ENCODE data around the gene STK10.
A peak's percentile ranks its signal among the peaks of the same experiment; 100 is the strongest.

Gene STK10

GRCh38 chr5:172142709-172143215 lies 45.3 kb downstream of the STK10 start:
- DNase-seq (ENCODE audit: low spot score), result no peak

DNA sequence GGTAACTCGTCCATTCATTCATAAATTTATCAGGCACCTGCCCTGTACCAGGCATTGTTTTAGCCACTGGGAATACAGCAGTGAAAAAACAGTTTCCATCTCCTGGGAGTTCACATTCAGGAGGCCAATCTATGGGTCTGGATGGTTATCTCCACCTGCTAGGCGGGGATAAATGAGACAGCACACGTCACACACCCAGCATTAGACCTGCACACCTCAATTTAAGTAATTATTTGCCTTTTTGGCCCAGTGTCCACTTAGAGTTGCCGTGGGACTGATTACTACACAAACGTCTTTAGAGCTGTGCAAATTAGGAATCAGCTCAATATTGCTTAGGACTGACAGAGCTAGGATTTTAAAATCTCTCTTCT lies 46.1 kb downstream of the STK10 start:
- no peak for DNase-seq (ENCODE audit: low spot score)

- no peak for DNase-seq (ENCODE audit: low spot score)
Observed at GRCh38 chr5:172140866-172141265, 47.2 kb downstream of the STK10 start.

GRCh38 chr5:172140120-172140519 lies 47.9 kb downstream of the STK10 start:
- DNase-seq (ENCODE audit: low spot score), result no peak

- DNase-seq (ENCODE audit: low spot score), result no peak
Observed at GRCh38 chr5:172137046-172137445, 51.0 kb downstream of the STK10 start.

- DNase-seq (ENCODE audit: low spot score), result no peak
Observed at GRCh38 chr5:172133359-172134029, 54.5 kb downstream of the STK10 start.

DNA sequence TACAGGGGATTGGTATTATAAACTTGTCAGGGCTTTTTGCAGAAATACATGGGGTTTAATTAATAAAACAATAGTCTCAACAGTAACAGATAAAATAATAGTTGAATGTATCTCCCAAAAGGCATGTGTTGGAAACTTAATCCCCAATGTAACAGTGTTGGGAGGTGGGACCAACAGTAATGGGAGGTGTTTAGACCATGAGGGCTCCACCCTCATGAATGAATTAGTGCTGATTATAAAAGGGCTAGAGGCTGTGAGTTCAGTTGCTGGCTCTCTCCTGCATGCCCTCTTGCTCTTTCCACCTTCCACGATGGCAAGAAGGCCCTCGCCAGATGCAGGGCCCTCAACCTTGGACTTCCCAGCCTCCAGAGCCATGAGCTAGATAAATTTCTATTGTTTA lies 56.3 kb downstream of the STK10 start:
- DNase-seq (ENCODE audit: low spot score), result no peak

DNA sequence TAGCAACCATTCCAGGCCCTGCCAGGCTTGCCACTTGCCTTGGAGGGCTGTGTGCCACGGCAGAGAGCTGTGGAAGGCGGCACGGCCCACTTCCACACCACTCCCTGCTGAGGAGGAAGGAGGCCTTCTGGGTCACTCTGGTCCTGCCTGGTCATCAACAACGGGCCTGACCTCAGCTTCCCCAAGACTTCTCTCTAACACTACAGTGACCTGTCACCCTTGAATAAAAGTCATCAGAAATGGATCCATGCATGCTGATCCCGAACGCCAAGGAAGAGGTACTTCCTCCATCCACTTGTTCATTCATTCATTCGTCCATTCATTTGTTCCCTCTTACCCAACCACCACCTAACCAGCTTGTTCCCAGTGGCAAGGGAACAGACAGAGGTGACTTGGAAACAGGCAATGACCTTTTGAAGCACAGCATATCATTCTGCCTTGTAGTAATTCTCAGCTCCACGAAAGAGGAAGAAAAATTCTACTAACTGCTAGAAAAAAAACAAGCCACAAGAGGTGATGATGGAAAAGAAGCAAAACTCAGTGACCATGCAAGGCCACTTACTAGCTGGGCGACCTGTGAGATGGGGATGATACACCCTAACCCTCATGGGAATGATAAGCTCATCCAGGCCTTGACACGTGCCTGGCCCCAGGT lies 58.6 kb downstream of the STK10 start:
- DNase-seq (ENCODE audit: low spot score), result no peak

GRCh38 chr5:172127581-172127980 lies 60.4 kb downstream of the STK10 start:
- no peak for DNase-seq (ENCODE audit: low spot score)

GRCh38 chr5:172123269-172123692 lies 64.7 kb downstream of the STK10 start:
- DNase-seq (ENCODE audit: low spot score), result no peak

DNA sequence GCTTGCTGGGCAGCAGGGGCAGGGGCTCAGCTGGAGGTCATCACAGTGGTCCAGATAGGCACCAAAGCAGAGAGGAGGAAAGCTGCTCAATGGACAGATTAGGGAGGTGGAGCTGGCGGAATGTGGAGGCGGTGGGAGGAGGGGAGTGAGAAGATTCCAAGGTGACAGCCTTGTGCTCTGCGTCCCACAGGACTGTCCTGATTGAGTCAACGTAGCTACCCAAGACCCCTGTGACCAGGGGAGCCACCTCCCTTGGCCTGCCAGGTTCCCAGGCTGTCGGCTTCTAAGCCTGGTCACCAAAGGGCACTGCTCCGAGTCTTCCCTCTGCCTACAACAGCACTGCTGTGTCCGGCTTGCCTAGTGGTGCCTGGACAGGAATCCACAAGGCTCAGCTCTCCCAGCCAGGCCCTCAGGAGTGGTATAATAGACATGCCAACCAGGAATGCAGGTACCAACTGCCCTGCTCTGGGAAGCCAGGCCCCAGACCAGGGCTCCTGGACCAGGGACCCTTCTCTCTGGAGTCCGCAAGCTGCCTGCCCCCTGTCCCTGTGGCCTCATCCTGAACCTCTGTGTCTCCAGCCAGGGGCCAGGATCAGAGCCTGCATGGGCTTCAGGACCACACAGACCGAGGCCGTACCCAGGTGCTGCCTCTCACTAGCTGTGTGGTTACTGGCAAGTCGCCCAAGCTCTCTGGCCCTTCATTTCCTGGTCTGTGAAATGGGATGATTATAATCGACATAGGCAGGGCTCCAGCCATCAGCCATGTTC lies 67.9 kb downstream of the STK10 start:
- DNase-seq (ENCODE audit: low spot score), result no peak

- DNase-seq (ENCODE audit: low spot score), result no peak
Observed at GRCh38 chr5:172118891-172119290, 69.1 kb downstream of the STK10 start.

DNA sequence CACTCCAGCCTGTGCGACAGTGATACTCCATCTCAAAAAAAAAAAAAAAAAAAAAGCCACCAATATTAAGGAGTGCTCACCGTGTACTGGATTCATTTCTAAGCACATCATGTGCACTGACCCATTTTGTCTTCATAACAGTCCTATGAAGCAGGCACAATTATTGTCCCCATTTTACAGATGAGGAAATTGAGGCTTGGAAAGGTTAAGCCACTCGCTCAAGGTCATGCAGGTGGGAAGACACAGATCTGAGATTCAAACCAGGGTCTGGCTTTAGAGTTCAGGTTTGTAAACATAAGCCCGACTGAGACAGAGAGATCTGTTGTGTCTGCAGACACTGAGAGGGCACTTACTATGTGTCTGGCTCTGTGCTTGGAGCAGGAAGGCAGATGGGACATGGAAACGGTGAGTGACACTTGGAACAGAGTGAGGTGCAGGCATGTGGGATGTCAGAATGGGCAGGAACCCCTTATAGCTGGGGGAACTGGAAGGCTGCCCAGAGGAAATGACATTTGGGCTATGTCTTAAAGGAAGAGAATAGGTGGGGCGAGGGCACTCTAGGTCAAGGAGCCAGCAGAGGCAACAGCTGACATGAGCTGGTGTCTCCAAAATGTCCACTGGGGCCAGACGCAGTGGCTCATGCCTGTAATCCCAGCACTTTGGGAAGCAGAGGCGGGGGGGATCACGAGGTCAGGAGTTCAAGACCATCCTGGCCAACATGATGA lies 69.9 kb downstream of the STK10 start:
- no peak for DNase-seq (ENCODE audit: low spot score)

DNA sequence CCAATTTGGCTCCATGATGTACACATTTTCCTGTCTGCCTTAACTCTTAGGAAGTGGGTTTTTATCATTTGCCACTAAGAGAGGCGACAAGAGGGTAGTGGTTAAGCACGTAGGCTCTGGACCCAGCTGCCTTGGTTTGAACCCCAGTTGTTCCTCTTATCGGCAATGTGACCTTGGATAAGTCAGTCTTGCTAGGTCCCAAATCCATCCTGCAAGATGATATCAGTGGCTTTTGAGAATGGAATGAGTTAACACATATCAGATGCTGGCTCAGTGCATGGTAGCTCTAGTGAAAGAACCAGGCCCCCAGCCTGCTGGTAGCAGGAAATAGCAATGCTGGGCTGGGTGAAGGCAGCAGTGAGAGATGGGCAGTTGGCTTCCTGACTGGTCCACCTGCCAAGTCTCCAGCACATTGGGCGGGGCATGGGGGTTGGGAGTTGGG lies 72.5 kb downstream of the STK10 start:
- DNase-seq (ENCODE audit: low spot score), result no peak

- DNase-seq (ENCODE audit: low spot score), result peak; percentile 85
Observed at GRCh38 chr5:172114875-172115422, 73.1 kb downstream of the STK10 start.

GRCh38 chr5:172113036-172113435 lies 75.0 kb downstream of the STK10 start:
- no peak for DNase-seq (ENCODE audit: low spot score)

DNA sequence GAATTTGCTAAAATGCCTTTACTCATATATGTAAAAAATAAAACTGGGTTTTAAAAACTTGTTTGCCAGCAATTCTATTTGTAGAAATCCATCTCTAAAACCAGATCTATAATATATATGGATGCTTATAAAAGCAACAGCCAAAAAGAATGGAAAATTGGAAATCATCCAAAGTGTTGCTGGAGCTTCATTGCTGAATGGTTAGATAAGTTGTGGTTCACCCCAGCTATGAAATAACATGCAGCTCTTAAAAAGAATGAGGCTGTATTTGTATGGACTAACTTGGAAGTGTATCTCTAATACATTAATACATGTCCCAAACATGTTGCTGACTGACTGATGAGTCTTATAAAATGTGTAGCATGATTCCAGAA lies 76.2 kb downstream of the STK10 start:
- no peak for DNase-seq (ENCODE audit: low spot score)

DNA sequence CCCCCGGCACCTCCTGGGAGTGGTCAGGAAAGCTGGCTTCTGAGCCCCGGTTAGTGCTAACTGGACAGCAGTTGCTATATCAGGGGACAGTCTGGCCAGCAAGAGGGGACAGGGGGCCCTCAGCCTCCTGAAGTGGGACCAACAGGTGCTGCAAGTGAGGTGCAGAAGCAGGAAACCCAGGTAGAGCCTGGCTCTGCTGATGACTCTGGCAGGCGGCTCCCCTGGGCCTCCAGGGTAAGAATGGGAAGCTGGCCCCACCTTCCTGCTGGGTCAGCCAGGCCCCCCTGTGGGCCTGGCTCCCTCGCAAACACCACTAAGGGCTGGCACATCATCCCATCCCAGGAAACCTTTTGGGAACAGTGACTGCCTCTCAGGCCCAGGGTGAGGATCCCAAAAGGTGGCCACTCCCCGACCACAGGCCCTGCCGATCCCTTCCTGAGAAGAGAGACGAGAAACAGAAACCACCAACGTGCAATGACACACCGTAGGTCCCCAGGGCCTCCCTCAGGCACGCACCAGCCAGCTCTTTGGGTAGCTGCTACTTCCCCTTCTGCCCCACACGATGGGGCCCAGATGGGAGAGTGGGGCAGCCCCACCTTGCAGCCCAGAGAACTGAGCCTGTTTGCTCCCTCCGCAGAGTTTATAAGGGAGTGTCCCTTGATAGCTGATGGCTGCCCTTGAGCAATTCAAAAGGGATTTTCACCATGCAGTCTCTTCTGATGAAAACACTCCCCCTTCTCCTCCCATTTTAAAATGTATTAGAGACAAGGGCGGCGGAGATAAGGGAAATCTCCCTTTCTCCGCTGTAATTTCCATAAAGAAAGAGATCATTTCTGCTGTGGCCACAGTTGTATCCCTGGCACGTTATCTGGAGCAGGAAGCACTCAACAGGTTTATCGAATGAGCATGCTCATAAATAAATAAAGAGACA lies 76.8 kb downstream of the STK10 start:
- peak; percentile 86 for DNase-seq (ENCODE audit: low spot score)

- DNase-seq (ENCODE audit: low spot score), result no peak
Observed at GRCh38 chr5:172110260-172110815, 77.7 kb downstream of the STK10 start.

GRCh38 chr5:172109749-172110148 lies 78.3 kb downstream of the STK10 start:
- no peak for DNase-seq (ENCODE audit: low spot score)

DNA sequence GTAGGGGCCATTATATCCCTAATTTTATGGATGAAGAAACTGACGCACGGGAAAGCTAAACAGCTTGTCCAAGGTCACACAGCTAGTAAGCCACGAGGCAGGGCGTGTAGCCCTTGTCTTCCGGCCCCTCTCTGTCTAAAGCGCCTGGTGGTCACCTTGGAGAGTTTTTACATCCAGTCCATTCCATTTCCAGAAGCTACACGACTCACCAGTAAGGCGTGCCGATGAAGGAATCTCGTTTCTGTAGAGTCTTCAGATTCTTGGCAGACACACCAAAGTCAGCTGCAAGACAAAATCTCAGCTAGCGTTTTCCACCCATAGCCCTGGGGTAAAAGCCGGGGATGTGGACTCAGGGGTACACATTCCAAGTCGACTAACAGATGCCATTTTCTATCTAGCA lies 80.5 kb downstream of the STK10 start:
- DNase-seq (ENCODE audit: low spot score), result no peak
